Activated T-cell treated with anti-CD3 and anti-CD28 coated beads, Interleukin-2, amount 50 U/mL, for 1 hour (primary cell): ENCODE data around the gene NUDT6.
"Not testable (repeated sequence)": the region's sequence is repeated elsewhere in the genome, so short reads cannot be mapped to it uniquely, and the experiment has no call there.

ENCODE experiments used
- DNase-seq: peaks from one replicate; pipeline ENCODE4 v3.0.0-alpha.2; 2020

NUDT6 gene

DNA sequence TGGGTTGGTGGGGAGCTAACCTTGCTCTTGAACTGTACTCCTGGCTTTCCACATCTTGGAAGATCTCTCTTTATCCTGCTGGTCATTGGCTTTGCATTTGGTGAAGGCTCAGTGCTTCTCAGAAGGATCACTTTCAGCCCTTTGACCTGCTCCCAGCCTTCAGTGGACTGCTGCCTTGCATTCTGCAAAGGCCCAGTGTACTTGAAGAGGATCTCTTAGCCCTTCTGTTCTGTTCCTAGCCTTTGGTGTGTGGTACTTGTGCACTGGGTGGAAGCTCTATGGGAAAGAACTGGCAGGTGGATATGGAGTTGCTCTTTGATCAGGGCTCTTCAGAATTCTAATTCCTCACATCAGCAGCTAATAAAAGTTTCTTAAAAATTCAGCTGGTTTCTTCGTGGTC, 49.3 kb downstream of the NUDT6 start:
- no peak for DNase-seq

DNA sequence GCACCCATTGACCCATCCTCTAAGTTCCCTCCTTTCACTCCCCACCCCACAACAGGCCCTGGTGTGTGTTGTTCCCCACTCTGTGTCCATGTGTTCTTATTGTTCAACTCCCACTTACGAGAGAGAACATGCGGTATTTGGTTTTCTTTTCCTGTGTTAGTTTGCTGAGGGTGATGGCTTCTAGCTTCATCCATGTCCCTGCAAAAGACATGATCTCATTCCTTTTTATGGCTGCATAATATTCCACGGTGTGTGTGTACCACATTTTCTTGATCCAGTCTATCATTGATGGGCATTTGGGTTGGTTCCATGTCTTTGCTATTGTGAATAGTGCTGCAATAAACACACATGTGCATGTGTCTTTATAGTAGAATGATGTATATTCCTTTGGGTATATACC, 54.2 kb downstream of the NUDT6 start:
- not testable (repeated sequence) for DNase-seq

DNA sequence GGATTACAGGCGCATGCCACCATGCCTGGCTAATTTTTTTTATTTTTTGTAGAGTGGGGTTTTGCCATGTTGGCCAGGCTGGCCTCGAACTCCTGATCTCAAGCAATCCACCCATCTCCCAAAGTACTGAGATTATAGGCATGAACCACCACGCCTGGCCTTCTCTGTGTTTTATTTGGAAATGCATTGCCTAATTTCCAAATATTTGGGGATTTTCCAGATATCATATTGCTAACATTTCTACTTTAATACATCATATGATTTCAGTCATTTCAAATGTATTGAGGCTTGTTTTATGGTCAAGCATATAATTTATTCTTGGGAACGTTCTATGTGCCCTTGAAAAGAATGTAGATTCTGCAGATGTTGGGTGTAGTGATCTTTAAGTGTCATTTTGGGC, 57.0 kb downstream of the NUDT6 start:
- DNase-seq, result no peak

DNA sequence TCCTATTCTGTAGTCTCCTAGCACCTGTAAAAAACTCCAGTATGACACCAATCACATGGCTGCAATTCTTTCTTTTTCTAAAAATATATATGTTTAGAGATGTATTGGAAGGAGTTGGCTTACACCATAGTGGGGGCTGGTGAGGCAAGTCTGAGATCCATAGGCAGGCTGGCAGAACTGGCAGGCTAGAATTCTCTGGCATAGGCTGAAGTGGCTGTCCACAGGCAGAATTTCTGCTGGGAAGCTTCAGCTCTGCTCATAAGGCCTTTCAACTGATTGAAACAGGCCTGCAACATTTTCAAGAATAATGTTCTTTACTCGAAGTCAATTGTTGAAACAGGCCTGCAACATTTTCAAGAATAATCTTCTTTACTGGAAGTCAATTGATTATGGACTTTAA, 58.8 kb downstream of the NUDT6 start:
- no peak for DNase-seq

DNA sequence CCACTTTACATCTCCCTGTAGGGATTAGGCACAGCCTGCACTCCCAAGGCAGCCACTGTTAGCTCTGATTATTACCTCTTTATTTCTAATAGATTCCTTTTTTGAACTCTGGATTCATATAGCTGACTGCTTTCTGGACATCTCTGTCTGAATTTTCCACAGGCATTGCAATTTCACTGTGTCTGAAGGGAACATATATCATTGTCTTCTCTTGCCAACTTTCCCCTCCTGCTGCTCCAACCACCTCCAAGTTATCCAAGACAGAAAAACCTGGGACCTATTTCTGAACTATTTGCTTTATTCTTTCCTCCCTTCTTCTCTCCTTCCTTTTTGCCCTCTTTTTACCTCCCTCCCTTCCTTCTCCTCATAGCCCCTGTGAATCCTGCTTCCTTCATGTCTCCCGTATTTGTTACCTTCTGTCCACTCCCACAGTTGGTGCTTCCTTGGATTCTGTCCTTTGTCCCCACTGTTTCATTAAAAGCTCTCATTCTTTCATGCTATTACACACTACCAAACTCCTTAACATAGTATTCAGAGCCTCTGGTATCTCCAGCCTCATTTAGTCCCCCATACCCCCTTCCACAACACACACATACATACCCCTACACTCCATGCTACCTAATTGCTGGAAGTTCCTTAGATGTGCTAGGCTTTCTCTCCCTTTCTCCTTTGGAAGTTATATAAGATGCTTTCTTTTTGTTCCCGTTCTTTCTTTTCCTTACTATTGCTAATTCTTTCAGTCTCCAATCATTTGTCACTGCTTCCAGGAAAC, 61.0 kb downstream of the NUDT6 start:
- no peak for DNase-seq

DNA sequence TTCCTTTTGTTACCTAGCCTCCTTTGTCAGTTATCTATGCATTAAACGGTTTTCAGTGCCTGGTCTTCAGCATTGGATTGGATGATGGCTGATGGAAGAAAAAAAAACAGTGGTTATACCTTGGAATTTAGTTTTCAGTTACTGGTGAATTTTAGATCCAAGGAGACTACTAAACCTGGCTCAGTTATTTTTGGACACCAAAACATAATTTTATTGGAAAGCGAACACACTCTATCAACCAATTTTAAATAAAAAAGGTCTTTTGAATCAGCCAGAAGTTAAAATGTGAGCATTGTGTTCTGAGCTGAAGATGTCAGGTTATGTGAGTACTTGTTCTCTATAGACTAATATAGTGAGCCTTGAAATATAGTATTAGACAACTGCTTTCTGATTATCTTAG, 63.7 kb downstream of the NUDT6 start:
- no peak for DNase-seq

DNA sequence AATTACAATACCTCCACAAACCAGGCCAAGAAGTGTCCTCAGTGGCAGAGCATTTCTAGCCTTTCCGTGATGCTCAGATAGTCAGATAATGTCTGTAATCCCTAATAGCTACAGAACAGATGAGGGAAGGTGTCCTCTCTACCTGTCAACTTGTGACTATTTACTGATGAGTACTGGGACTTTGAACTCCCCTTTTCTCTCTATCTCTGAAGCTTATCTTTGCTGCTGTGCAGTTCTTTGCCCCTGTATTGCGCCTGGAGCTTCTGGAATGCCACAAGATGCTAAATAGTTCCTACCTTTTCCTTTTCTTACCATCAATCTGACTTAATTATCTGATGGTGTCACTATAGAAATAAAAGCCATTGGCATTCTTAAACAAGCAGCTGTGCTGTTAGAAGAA, 65.2 kb downstream of the NUDT6 start:
- no peak for DNase-seq

DNA sequence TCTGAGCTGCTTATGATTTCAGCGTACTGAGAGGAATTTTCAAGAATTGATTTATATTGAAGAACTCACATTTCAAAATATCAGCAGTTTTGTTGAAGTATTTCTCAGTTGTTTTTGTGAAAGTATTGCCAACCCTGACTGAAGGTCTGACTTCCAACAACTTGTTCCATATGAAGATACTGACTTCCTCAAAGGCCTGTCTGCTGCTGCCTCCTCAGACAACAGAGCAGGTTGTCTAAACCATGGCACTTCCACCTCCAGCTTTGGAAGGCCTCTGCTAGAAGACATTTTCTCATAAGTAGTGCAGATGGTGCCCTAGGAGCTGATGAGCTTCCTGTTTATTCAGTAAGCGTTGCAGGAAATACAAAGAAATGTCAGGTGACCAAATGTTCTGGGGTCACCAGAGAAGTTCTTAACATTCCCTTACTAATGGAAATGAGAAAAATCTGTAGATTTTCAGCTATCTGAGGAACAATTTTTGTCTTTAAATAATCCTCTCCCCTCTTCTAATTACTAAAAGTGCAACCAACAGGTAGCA, 67.0 kb downstream of the NUDT6 start:
- DNase-seq, result no peak

DNA sequence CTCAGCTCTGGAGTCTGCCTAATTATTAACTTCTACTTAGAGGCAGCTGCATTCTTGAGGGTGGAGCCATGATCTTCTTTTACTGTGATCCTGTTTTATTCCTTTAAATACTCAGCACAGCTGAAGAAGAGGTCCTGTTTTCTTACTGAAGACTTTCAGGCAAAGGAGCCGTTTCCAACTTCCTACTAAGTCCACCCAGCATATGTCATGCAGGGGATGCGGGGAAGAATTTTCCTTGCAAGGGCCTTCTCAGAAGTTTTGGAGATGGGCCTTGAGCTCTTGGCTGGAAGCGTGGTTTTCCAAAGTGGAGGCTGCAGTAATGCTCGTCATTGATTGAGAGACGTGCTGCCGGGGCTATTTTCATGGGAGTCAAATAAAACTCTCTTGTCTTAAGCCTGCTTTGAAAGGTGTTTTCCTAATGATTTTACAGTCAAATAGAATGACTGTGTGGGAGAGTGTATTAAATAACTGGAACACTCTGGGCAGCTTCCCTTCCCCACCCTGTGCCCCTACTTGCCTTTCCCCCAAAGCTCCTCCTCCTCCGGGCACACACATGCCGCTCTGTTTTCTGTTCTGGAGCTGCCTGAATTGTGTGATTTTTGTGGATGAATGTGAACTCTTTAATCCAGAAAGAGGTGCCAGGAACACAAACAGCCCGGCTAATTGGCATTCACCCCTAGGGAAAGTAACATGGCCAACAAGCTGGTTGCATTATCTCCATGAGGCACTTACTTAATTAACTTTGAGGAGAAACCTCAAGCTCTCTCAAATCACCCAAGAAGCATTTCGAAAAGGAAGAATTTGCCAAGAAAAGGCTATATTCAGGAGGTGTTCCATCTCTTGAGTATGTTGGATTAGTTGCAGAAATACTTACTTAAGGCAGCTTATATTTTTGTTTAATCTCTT, 67.7 kb downstream of the NUDT6 start:
- no peak for DNase-seq

DNA sequence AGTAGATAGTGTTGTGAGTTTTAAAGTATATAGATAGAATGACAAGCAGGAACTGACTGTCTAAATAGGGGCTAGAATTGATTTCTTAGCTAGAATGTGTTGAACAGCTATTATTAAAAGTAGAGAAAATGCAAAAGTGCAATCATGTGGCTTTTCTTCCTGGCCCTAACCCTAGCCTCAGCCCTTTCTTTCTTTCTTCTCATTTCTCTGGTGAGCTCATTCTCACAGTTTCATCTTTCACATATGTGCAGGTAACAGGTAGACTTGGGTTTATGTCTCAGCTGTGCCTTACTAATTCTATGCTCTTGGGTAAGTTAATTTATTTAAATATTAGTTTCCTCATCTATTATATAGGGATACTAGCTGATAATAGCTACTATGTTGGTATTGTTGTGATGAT, 70.8 kb downstream of the NUDT6 start:
- DNase-seq, result no peak

DNA sequence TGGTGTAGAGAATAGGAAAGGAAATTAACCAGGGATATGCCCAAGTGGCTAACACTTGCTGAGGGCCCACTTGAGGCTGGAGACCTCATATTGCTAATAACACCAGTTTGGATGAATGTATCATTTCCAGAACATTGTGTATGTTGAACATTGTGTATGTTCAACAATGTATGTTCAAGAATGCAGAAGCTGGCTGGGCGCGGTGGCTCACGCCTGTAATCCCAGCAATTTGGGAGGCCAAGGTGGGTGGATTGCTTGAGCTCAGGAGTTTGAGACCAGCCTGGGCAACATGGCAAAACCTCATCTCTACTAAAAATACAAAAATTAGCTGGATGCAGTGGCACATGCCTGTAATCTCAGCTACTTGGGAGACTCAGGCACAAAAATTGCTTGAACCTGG, 72.6 kb downstream of the NUDT6 start:
- not testable (repeated sequence) for DNase-seq

DNA sequence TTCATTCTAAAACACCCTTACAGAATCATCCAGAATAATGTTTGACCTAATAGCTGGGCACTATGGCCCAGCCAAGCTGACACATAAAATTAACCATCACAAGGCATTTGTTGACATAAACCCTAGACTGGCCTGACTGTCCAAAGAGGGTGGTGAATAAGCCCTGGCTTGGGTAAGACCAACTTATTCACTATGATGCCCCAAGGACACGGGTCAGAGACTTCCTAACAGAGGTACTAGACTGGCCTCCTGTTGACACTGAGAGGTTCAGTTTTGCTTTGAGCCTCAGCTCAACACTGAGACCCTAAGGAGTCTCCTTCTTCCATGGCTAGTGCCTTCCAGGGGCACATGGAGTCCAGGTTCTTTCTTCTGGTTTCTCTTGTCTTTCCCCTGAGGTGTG, 74.5 kb downstream of the NUDT6 start:
- DNase-seq, result no peak

DNA sequence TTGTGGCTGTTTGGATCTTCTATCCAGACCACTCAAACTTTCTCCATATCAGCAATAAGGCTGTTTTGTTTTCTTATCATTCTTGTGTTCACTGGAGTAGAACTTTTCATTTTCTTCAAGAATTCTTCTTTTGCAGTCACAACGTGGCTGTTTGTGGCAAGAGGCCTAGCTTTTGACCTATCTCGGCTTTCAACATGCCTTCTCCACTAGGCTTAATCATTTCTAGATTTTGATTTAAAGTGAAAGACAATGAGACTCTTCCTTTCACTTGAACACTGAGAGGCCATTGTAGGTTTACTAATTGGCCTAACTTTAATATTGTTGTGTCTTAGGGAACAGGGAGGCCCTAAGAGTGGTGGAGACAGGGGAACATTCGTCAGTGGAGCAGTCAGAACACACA, 76.6 kb downstream of the NUDT6 start:
- no peak for DNase-seq

DNA sequence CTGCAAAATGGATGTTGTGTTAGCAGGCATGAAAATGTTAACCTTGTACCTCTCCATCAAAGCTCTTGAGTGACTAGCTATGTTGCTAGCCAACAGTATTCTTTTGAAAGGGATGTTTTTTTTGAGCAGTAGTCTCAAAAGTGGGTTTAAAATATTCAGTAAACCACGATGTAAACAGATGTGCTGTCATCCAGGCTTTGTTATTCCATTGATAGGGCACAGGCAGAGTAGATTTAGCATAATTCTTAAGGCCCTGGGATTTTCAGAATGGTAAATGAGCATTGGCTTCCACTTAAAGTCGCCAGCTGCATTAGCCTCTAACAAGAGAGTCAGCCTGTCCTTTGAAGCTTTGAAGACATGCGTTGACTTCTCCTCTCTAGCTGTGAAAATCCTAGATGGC, 77.3 kb downstream of the NUDT6 start:
- DNase-seq, result no peak

DNA sequence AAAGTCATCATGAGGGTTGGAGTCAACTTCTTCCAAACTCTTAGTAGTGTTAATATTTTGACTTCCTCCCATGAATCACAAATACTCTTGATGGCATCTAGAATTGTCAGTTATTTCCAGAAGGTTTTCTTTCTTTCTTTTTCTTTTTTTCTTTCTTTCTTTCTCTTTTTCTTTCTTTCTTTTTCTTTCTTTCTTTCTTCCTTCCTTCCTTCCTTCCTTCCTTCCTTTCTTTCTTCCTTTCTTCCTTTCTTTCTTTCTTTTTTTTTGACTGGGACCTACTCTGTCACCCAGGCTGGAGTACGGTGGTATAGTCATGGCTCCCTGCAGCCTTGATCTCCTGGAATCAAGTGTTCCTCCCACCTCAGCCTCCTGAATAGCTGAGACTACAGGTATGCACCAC, 78.0 kb downstream of the NUDT6 start:
- DNase-seq, result not testable (repeated sequence)

DNA sequence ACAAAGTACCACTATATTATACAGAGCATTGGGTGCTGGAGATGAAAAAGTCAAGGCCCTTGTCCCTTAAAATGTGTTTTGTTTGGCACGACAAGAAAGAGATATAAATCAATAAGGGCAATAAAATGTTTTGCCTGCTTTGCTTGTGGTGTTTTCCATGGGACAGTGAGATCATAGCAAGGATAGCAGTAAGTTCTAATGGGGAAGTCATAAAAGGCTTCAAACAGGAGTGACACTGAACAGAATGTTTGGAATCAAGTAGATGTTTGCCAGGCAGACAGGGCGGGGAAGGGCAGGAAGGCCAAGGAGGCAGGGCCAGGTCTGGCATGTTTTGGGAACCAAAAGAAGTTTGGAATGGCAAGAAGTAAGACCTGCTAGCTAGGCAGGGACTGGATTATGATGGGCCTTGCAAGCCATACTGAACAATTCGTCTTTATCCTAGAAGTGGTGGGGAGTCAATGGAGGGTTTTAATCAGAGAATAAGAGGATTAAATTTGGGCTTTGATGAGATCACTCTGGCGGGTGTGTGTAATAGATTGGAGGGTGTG, 79.3 kb downstream of the NUDT6 start:
- no peak for DNase-seq
